HepG2 (cell line): ENCODE data around the gene SLC16A5. TPM values are rescaled to one million over a fixed set of nuclear protein-coding genes. Genes with fewer than 3 reads are reported as not detected.

Source experiments
- ARNT2 ChIP-seq: sonication (generic); formaldehyde crosslinking; IDR thresholded peaks from 2 replicates; pipeline ENCODE4 v1.8.0; 2022; ENCODE audit warnings: mild to moderate bottlenecking, low read depth, missing genetic modification reagents, moderate library complexity
- GFI1 ChIP-seq: sonication (generic); formaldehyde crosslinking; IDR thresholded peaks from 2 replicates; pipeline ENCODE4 v1.5.0; 2020; ENCODE audit warnings: missing genetic modification reagents, mild to moderate bottlenecking, borderline replicate concordance
- KLF12 ChIP-seq: sonication (generic); formaldehyde crosslinking; IDR thresholded peaks from 2 replicates; pipeline ENCODE4 v1.4.0; 2020; ENCODE audit warnings: missing genetic modification reagents, borderline replicate concordance
- MAFK ChIP-seq, 2 experiments: IDR thresholded peaks in 1 of 2; conservative IDR thresholded peaks in 1 of 2; 2 replicates each; pipeline ENCODE4 v1.6.1; 2011; ENCODE audit warnings: improper control_type of control experiment in 2 of 2, low read length in 2 of 2
- MED13 ChIP-seq: sonication (generic); formaldehyde crosslinking; IDR thresholded peaks from 2 replicates; pipeline ENCODE4 v1.5.0; 2020; ENCODE audit warnings: missing genetic modification reagents
- NFE2L1 ChIP-seq: sonication (generic); formaldehyde crosslinking; IDR thresholded peaks from 2 replicates; pipeline ENCODE4 v1.4.0; 2020; ENCODE audit warnings: missing genetic modification reagents, mild to moderate bottlenecking, borderline replicate concordance
- ONECUT2 ChIP-seq: sonication (generic); formaldehyde crosslinking; IDR thresholded peaks from 2 replicates; pipeline ENCODE4 v1.4.0; 2020; ENCODE audit warnings: missing genetic modification reagents
- POLR2AphosphoS5 ChIP-seq: IDR thresholded peaks from 2 replicates; pipeline ENCODE4 v1.6.1; 2012; ENCODE audit warnings: low read depth, low read length
- REPIN1 ChIP-seq: sonication (generic); formaldehyde crosslinking; IDR thresholded peaks from 2 replicates; pipeline ENCODE4 v1.8.0; 2022; ENCODE audit warnings: missing genetic modification reagents, low read depth, mild to moderate bottlenecking, borderline replicate concordance
- SKI ChIP-seq: fragments of 450-650 bp; IDR thresholded peaks from one replicate; pipeline ENCODE4 v1.6.1; 2018; ENCODE audit warnings: mild to moderate bottlenecking; ENCODE audit not compliant: partially characterized antibody
- TOE1 ChIP-seq: sonication (generic); formaldehyde crosslinking; IDR thresholded peaks from 2 replicates; pipeline ENCODE4 v1.4.0; 2020; ENCODE audit warnings: mild to moderate bottlenecking, missing genetic modification reagents
- ZBTB21 ChIP-seq: sonication (generic); formaldehyde crosslinking; IDR thresholded peaks from 2 replicates; pipeline ENCODE4 v1.4.0; 2020; ENCODE audit warnings: missing genetic modification reagents
- ZFY ChIP-seq: sonication (generic); formaldehyde crosslinking; IDR thresholded peaks from 2 replicates; pipeline ENCODE4 v1.4.0; 2020; ENCODE audit warnings: missing genetic modification reagents
- ZNF460 ChIP-seq: sonication (generic); formaldehyde crosslinking; IDR thresholded peaks from 2 replicates; pipeline ENCODE4 v1.5.1; 2020; ENCODE audit warnings: missing genetic modification reagents, mild to moderate bottlenecking, borderline replicate concordance
- ZNF878 ChIP-seq: sonication (generic); formaldehyde crosslinking; IDR thresholded peaks from 2 replicates; pipeline ENCODE4 v1.8.1; 2023; ENCODE audit warnings: mild to moderate bottlenecking, missing genetic modification reagents, moderate library complexity
- polyA plus RNA-seq, 8 experiments: library from polyadenylated mRNA; depleted of rRNA in 3 of 8; stranded (reverse) in 7 of 8; unstranded in 1 of 8; fragments of >200 nt; fragmentation: Illumina TruSeq in 4 of 8; extraction: Trizol in 4 of 8; gene quantifications; 2 replicates each; pipeline versions ENCODE4 v1.2.1 to v1.2.3, GENCODE V29; 2011 to 2016; ENCODE audit warnings: low read depth in 4 of 8, missing spikeins in 1 of 8, mixed read lengths in 1 of 8; ENCODE audit not compliant: insufficient read depth in 1 of 8
- total RNA-seq, 5 experiments: library from RNA; depleted of rRNA; stranded (reverse); fragments of >200 nt; fragmentation: Illumina TruSeq; extraction: Trizol; gene quantifications; 2 replicates each; pipeline ENCODE4 v1.2.3, GENCODE V29; 2016; ENCODE audit warnings: low read depth in 1 of 5
- TF ChIP-seq, protein P1 (sequence below): sonication (generic); formaldehyde crosslinking; IDR thresholded peaks from 2 replicates; pipeline ENCODE4 v1.5.0; 2020; ENCODE audit warnings: missing genetic modification reagents
- TF ChIP-seq, protein P2 (sequence below): sonication (generic); formaldehyde crosslinking; conservative IDR thresholded peaks from 2 replicates; pipeline ENCODE4 v1.8.1; 2023; ENCODE audit warnings: missing genetic modification reagents
- TF ChIP-seq, protein P3 (sequence below), 2 experiments: sonication (generic) in 1 of 2; formaldehyde crosslinking in 1 of 2; IDR thresholded peaks; 2 replicates each; pipeline versions ENCODE4 v1.4.0 to v1.6.1; 2018 to 2020; ENCODE audit warnings: missing genetic modification reagents in 2 of 2, borderline replicate concordance in 1 of 2, low read depth in 1 of 2, mild to moderate bottlenecking in 1 of 2, missing biosample characterization in 1 of 2
- TF ChIP-seq, protein P4 (sequence below): sonication (generic); formaldehyde crosslinking; IDR thresholded peaks from 2 replicates; pipeline ENCODE4 v1.4.0; 2020; ENCODE audit warnings: mild to moderate bottlenecking, low read depth, missing genetic modification reagents
- TF ChIP-seq, protein P5 (sequence below): IDR thresholded peaks from 2 replicates; pipeline ENCODE4 v1.6.1; 2012; ENCODE audit warnings: inconsistent platforms

The SLC16A5 gene
- total and polyA plus RNA-seq, 2 of the 13 experiments (the other 11 are each of a cell fraction or from before 2014, with no cell fraction given): 0.69 to 5.6 TPM

- TF ChIP-seq, protein P1, sequence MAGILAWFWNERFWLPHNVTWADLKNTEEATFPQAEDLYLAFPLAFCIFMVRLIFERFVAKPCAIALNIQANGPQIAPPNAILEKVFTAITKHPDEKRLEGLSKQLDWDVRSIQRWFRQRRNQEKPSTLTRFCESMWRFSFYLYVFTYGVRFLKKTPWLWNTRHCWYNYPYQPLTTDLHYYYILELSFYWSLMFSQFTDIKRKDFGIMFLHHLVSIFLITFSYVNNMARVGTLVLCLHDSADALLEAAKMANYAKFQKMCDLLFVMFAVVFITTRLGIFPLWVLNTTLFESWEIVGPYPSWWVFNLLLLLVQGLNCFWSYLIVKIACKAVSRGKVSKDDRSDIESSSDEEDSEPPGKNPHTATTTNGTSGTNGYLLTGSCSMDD (CRISPR knock-in tag): 0 out of 2 replicates have a peak, but pooled peaks have one; percentile 17
- TF ChIP-seq, protein P2, sequence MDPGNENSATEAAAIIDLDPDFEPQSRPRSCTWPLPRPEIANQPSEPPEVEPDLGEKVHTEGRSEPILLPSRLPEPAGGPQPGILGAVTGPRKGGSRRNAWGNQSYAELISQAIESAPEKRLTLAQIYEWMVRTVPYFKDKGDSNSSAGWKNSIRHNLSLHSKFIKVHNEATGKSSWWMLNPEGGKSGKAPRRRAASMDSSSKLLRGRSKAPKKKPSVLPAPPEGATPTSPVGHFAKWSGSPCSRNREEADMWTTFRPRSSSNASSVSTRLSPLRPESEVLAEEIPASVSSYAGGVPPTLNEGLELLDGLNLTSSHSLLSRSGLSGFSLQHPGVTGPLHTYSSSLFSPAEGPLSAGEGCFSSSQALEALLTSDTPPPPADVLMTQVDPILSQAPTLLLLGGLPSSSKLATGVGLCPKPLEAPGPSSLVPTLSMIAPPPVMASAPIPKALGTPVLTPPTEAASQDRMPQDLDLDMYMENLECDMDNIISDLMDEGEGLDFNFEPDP (CRISPR knock-in tag): no peak
- no peak for TF ChIP-seq ZNF878 (CRISPR knock-in tag)
- TF ChIP-seq, protein P3, sequence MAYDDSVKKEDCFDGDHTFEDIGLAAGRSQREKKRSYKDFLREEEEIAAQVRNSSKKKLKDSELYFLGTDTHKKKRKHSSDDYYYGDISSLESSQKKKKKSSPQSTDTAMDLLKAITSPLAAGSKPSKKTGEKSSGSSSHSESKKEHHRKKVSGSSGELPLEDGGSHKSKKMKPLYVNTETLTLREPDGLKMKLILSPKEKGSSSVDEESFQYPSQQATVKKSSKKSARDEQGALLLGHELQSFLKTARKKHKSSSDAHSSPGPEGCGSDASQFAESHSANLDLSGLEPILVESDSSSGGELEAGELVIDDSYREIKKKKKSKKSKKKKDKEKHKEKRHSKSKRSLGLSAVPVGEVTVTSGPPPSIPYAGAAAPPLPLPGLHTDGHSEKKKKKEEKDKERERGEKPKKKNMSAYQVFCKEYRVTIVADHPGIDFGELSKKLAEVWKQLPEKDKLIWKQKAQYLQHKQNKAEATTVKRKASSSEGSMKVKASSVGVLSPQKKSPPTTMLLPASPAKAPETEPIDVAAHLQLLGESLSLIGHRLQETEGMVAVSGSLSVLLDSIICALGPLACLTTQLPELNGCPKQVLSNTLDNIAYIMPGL (CRISPR knock-in tag; IDR thresholded peaks at IDR 0.05; ENCODE audit: borderline replicate concordance in 1 of 2, low read depth in 1 of 2): no peak
- TF ChIP-seq KLF12 (CRISPR knock-in tag): no peak
- TF ChIP-seq, protein P4, sequence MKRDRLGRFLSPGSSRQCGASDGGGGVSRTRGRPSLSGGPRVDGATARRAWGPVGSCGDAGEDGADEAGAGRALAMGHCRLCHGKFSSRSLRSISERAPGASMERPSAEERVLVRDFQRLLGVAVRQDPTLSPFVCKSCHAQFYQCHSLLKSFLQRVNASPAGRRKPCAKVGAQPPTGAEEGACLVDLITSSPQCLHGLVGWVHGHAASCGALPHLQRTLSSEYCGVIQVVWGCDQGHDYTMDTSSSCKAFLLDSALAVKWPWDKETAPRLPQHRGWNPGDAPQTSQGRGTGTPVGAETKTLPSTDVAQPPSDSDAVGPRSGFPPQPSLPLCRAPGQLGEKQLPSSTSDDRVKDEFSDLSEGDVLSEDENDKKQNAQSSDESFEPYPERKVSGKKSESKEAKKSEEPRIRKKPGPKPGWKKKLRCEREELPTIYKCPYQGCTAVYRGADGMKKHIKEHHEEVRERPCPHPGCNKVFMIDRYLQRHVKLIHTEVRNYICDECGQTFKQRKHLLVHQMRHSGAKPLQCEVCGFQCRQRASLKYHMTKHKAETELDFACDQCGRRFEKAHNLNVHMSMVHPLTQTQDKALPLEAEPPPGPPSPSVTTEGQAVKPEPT: no peak
- TF ChIP-seq ZBTB21: no peak
- TF ChIP-seq SKI: no peak
- no peak for TF ChIP-seq TOE1 (CRISPR knock-in tag)
- TF ChIP-seq ZNF460 (CRISPR knock-in tag): no peak; the same call in 1 of the 2 replicates
- no peak for TF ChIP-seq REPIN1 (CRISPR knock-in tag)
- no peak for TF ChIP-seq NFE2L1 (CRISPR knock-in tag)
- TF ChIP-seq MED13: no peak
- TF ChIP-seq GFI1 (CRISPR knock-in tag): no peak
- no peak for TF ChIP-seq ZFY (CRISPR knock-in tag)
- no peak for TF ChIP-seq MAFK (conservative IDR thresholded peaks at IDR 0.05 in 1 of 2, IDR thresholded peaks at IDR 0.05 in 1 of 2; ENCODE audit: low read length in 2 of 2)
- TF ChIP-seq ARNT2: no peak
- TF ChIP-seq, protein P5, sequence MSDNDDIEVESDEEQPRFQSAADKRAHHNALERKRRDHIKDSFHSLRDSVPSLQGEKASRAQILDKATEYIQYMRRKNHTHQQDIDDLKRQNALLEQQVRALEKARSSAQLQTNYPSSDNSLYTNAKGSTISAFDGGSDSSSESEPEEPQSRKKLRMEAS: peak; percentile 87
- peak; percentile 79 for TF ChIP-seq ONECUT2 (CRISPR knock-in tag)
- no peak for TF ChIP-seq POLR2AphosphoS5
Observed at GRCh38 chr17:75153780-75154194, 66.0 kb downstream of the SLC16A5 start (continued).
